Measurements from ENCODE around the gene VSIG10. TPM values are rescaled to one million over a fixed set of nuclear protein-coding genes. Genes with fewer than 3 reads are reported as not detected.
"Not testable (repeated sequence)": the region's sequence is repeated elsewhere in the genome, so short reads cannot be mapped to it uniquely, and the experiment has no call there.

Gene VSIG10
- total and polyA plus RNA-seq, 2 experiments from 2014 or later = 12.0 to 21.0 TPM

GRCh38 chr12:118098401-118098800 is 5.4 kb downstream of the VSIG10 start:
- no peak overlapping the region for H3K4me2 ChIP-seq
- no peaks in the 10 kb centered on the region for H3K9me3 ChIP-seq (ENCODE audit: low read depth)
- no peak overlapping the region for H3K4me3 ChIP-seq
- TF ChIP-seq EZH2phosphoT487 (IDR thresholded peaks at IDR 0.05; ENCODE audit: low read depth, severe bottlenecking, unreplicated experiment) (no peak), CTCF (IDR thresholded peaks at IDR 0.05; ENCODE audit: poor library complexity) (no peak), EZH2 (IDR thresholded peaks at IDR 0.05; ENCODE audit: borderline replicate concordance) (no peak)
- DNase-seq (ENCODE audit: low spot score) = no peak
- peaks cover 8% of the 10 kb centered on the region for H3K79me2 ChIP-seq
- H3K27ac ChIP-seq = no peak overlapping the region
- no peaks in the 10 kb centered on the region for H4K20me1 ChIP-seq (ENCODE audit: insufficient read depth, poor library complexity, severe bottlenecking)
- H3K4me1 ChIP-seq (ENCODE audit: insufficient read depth) = peaks cover 6% of the 10 kb centered on the region
- no peaks in the 10 kb centered on the region for H3K9me2 ChIP-seq (replicated peaks; ENCODE audit: insufficient read depth)
- no peak overlapping the region for H2AFZ ChIP-seq
- no peaks in the 10 kb centered on the region for H3K27me3 ChIP-seq
- H3K36me3 ChIP-seq (replicated peaks; ENCODE audit: insufficient read depth, low read depth) = no peaks in the 10 kb centered on the region
- 77% methylated on average over 3 of the region's 3 CpGs for WGBS (ENCODE audit: low lambda C conversion rate, missing lambda C conversion rate)

DNA sequence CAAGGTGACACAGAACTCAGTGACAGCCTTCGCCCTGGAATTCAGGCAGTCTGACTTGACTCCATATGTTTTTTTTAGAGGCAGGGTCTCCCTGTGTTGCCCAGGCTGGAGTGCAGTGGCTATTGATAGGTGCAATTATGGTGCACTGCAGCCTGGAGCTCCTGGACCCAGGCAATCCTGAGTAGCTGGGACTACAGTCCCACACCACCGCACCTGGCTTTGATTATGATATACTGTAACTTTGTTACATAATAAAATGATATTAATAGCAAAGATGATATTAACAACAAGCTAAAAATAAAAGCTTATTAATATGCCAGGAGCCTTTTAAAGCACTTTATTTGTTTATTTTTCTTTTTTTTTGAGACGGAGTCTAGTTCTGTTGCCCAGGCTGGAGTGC is 9.8 kb downstream of the VSIG10 start:
- H3K79me2 ChIP-seq = no peaks in the 10 kb centered on the region
- H3K27me3 ChIP-seq = no peaks in the 10 kb centered on the region
- H3K4me1 ChIP-seq (ENCODE audit: insufficient read depth) = no peaks in the 10 kb centered on the region
- no peaks in the 10 kb centered on the region for H3K36me3 ChIP-seq (replicated peaks; ENCODE audit: insufficient read depth, low read depth)
- H3K9me2 ChIP-seq (replicated peaks; ENCODE audit: insufficient read depth) = no peaks in the 10 kb centered on the region
- DNase-seq (ENCODE audit: low spot score) = no peak
- no peak overlapping the region for H3K27ac ChIP-seq
- no peaks in the 10 kb centered on the region for H3K9me3 ChIP-seq (ENCODE audit: low read depth)
- TF ChIP-seq EZH2 (IDR thresholded peaks at IDR 0.05; ENCODE audit: borderline replicate concordance) = no peak
- TF ChIP-seq EZH2phosphoT487 (IDR thresholded peaks at IDR 0.05; ENCODE audit: low read depth, severe bottlenecking, unreplicated experiment) = no peak
- TF ChIP-seq CTCF (IDR thresholded peaks at IDR 0.05; ENCODE audit: poor library complexity) = no peak
- WGBS (ENCODE audit: low lambda C conversion rate, missing lambda C conversion rate) = 81% methylated on average over 3 of the region's 3 CpGs
- H3K4me3 ChIP-seq = no peak overlapping the region
- no peaks in the 10 kb centered on the region for H4K20me1 ChIP-seq (ENCODE audit: insufficient read depth, poor library complexity, severe bottlenecking)
- no peak overlapping the region for H3K4me2 ChIP-seq
- H2AFZ ChIP-seq = no peak overlapping the region

GRCh38 chr12:118089782-118090181 is 14.0 kb downstream of the VSIG10 start:
- no peak overlapping the region for H3K4me3 ChIP-seq
- no peak overlapping the region for H3K27ac ChIP-seq
- H3K79me2 ChIP-seq = no peaks in the 10 kb centered on the region
- 92% methylated on average over 9 of the region's 9 CpGs for WGBS (ENCODE audit: low lambda C conversion rate, missing lambda C conversion rate)
- no peak overlapping the region for H2AFZ ChIP-seq
- H3K36me3 ChIP-seq (replicated peaks; ENCODE audit: insufficient read depth, low read depth) = no peaks in the 10 kb centered on the region
- TF ChIP-seq EZH2 (IDR thresholded peaks at IDR 0.05; ENCODE audit: borderline replicate concordance) = no peak
- TF ChIP-seq EZH2phosphoT487 (IDR thresholded peaks at IDR 0.05; ENCODE audit: low read depth, severe bottlenecking, unreplicated experiment) = no peak
- no peak for TF ChIP-seq CTCF (IDR thresholded peaks at IDR 0.05; ENCODE audit: poor library complexity)
- no peaks in the 10 kb centered on the region for H3K9me2 ChIP-seq (replicated peaks; ENCODE audit: insufficient read depth)
- DNase-seq (ENCODE audit: low spot score) = no peak
- no peak overlapping the region for H3K4me2 ChIP-seq
- H4K20me1 ChIP-seq (ENCODE audit: insufficient read depth, poor library complexity, severe bottlenecking) = no peaks in the 10 kb centered on the region
- no peaks in the 10 kb centered on the region for H3K4me1 ChIP-seq (ENCODE audit: insufficient read depth)
- H3K27me3 ChIP-seq = no peaks in the 10 kb centered on the region
- no peaks in the 10 kb centered on the region for H3K9me3 ChIP-seq (ENCODE audit: low read depth)

GRCh38 chr12:118082161-118082560 is 21.6 kb downstream of the VSIG10 start:
- no peak overlapping the region for H3K27ac ChIP-seq
- H3K9me3 ChIP-seq (ENCODE audit: low read depth) = no peaks in the 10 kb centered on the region
- 92% methylated on average over 9 of the region's 9 CpGs for WGBS (ENCODE audit: low lambda C conversion rate, missing lambda C conversion rate)
- no peak overlapping the region for H2AFZ ChIP-seq
- H3K27me3 ChIP-seq = no peaks in the 10 kb centered on the region
- no peaks in the 10 kb centered on the region for H3K79me2 ChIP-seq
- H3K4me2 ChIP-seq = no peak overlapping the region
- no peak overlapping the region for H3K4me3 ChIP-seq
- DNase-seq (ENCODE audit: low spot score) = no peak
- no peaks in the 10 kb centered on the region for H4K20me1 ChIP-seq (ENCODE audit: insufficient read depth, poor library complexity, severe bottlenecking)
- no peaks in the 10 kb centered on the region for H3K4me1 ChIP-seq (ENCODE audit: insufficient read depth)
- TF ChIP-seq EZH2phosphoT487 (IDR thresholded peaks at IDR 0.05; ENCODE audit: low read depth, severe bottlenecking, unreplicated experiment) = no peak
- no peak for TF ChIP-seq CTCF (IDR thresholded peaks at IDR 0.05; ENCODE audit: poor library complexity)
- no peak for TF ChIP-seq EZH2 (IDR thresholded peaks at IDR 0.05; ENCODE audit: borderline replicate concordance)
- no peaks in the 10 kb centered on the region for H3K36me3 ChIP-seq (replicated peaks; ENCODE audit: insufficient read depth, low read depth)
- no peaks in the 10 kb centered on the region for H3K9me2 ChIP-seq (replicated peaks; ENCODE audit: insufficient read depth)

- not testable (repeated sequence) for H3K9me3 ChIP-seq (ENCODE audit: low read depth); H4K20me1 ChIP-seq (ENCODE audit: insufficient read depth, poor library complexity, severe bottlenecking); H3K27ac ChIP-seq; H3K4me3 ChIP-seq; DNase-seq (ENCODE audit: low spot score); H3K27me3 ChIP-seq; H3K4me2 ChIP-seq; H3K4me1 ChIP-seq (ENCODE audit: insufficient read depth); H2AFZ ChIP-seq; H3K9me2 ChIP-seq (replicated peaks; ENCODE audit: insufficient read depth); H3K36me3 ChIP-seq (replicated peaks; ENCODE audit: insufficient read depth, low read depth); H3K79me2 ChIP-seq
- WGBS (ENCODE audit: low lambda C conversion rate, missing lambda C conversion rate) = 97% methylated on average over 9 of the region's 9 CpGs
These were observed 22.3 kb downstream of the VSIG10 start for GRCh38 chr12:118081521-118081920.
